ENCODE data around the gene CDV3.

Gene CDV3

DNA sequence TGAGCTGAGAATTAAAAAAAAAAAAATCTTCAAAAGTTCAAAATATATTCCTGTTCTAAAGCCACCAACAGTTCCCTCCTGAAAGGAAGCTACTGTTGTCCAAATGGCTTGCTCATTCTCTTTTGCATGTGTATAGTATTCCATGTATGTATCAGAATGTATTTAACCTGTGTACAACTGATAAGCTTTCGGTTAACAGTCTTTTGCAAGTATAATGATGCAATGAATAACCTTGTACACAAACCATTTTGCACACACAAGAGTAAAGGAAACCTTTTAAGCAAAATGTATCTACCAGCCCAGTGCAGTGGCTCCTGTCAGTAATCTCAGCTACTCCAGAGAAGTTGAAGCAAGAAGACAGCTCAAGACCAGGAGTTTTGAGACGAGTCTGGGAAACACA is 55.7 kb downstream of the CDV3 start:
- H3K27me3 ChIP-seq (ENCODE audit: control insufficient read depth in 2 of 2, insufficient read depth in 2 of 2, low read length in 2 of 2): no peaks in the 10 kb centered on the region
- peaks cover 31 to 32% of the 10 kb centered on the region in 2 donors for H3K36me3 ChIP-seq (ENCODE audit: control insufficient read depth in 2 of 2, insufficient read depth in 2 of 2, low read length in 2 of 2)
- no peaks in the 10 kb centered on the region for H3K4me1 ChIP-seq (ENCODE audit: control insufficient read depth in 2 of 2, insufficient read depth in 2 of 2, low read length in 2 of 2)
- no peak overlapping the region for H3K4me3 ChIP-seq (ENCODE audit: low read length in 2 of 2)
- no peak overlapping the region for H3K9ac ChIP-seq (ENCODE audit: low read depth in 1 of 2, low read length in 2 of 2)
- H3K27ac ChIP-seq (ENCODE audit: low read depth in 2 of 2, low read length in 2 of 2): no peak overlapping the region
- no peaks in the 10 kb centered on the region for H3K9me3 ChIP-seq (ENCODE audit: control insufficient read depth in 2 of 2, low read length in 2 of 2)

DNA sequence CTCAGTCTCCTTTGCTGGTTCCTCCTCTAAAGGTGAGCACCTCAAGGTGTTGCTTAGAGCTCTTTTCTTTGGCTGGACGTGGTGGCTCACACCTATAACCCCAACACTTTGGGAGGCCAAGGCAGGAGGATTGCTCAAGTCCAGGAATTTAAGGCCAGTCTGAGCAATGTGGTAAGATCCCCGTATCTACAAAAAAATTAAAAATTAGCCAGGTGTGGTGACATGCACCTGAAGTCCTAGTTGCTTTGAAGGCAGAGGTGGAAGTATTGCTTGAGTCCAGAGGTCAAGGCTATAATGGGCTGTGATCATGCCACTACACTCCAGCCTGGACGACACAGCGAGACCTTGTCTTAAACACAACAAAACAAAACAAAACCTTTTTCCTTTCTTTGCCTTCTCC is 60.0 kb downstream of the CDV3 start:
- Histone ChIP-seq H3K4me1 (ENCODE audit: control insufficient read depth in 2 of 2, insufficient read depth in 2 of 2, low read length in 2 of 2) (no peaks in the 10 kb centered on the region), H3K9me3 (ENCODE audit: control insufficient read depth in 2 of 2, low read length in 2 of 2) (no peaks in the 10 kb centered on the region), H3K27me3 (ENCODE audit: control insufficient read depth in 2 of 2, insufficient read depth in 2 of 2, low read length in 2 of 2) (no peaks in the 10 kb centered on the region), H3K27ac (ENCODE audit: low read depth in 2 of 2, low read length in 2 of 2) (no peak overlapping the region), H3K9ac (ENCODE audit: low read depth in 1 of 2, low read length in 2 of 2) (no peak overlapping the region), H3K36me3 (ENCODE audit: control insufficient read depth in 2 of 2, insufficient read depth in 2 of 2, low read length in 2 of 2) (peaks cover 36% of the 10 kb centered on the region in 2 donors), H3K4me3 (ENCODE audit: low read length in 2 of 2) (no peak overlapping the region)

Data from mucosa of rectum (tissue), 2 donors.